ENCODE measurements around the gene CHML.

DNA sequence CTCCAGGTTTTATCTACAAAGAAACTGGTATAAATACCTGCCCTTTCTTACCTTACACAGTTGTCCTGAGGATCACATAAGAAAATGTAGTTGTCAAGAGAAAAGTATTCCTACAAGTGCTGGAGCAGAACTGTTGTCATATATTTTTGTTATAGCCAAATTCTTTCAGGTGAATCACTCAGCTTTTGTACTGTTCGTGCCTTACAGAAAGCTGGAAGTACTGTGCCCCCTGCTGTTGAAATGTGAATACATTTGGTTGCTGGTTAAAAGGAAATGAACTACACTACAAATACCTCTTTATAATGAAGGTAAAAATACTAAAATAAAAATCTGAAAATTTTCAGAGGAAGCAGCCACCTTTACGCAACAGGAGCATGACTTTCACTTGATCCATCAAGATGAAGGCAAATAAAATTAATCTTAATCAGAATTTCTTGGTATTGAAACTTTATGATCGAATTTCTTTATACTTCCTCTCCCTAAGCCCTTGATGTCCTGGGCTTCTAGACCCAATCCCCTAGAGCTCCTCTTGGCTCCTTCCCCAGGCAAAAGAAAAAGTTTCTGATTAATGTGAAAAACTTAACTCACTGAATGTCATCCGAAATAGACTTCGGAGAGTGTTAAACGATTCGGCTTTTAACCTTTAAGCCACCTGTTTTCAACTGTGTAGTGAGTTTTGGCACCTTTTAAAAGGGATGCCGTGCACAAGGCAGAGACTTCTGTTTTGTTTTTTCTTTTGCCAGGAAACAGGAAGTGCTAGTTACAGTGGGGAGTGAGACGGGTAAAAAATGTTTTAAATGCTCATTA, 12.5 kb downstream of the CHML start:
- TF ChIP-seq, protein P1, sequence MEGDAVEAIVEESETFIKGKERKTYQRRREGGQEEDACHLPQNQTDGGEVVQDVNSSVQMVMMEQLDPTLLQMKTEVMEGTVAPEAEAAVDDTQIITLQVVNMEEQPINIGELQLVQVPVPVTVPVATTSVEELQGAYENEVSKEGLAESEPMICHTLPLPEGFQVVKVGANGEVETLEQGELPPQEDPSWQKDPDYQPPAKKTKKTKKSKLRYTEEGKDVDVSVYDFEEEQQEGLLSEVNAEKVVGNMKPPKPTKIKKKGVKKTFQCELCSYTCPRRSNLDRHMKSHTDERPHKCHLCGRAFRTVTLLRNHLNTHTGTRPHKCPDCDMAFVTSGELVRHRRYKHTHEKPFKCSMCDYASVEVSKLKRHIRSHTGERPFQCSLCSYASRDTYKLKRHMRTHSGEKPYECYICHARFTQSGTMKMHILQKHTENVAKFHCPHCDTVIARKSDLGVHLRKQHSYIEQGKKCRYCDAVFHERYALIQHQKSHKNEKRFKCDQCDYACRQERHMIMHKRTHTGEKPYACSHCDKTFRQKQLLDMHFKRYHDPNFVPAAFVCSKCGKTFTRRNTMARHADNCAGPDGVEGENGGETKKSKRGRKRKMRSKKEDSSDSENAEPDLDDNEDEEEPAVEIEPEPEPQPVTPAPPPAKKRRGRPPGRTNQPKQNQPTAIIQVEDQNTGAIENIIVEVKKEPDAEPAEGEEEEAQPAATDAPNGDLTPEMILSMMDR (IDR thresholded peaks at IDR 0.05) = peak; percentile 82
- TF ChIP-seq EZH2 (IDR thresholded peaks at IDR 0.05; ENCODE audit: borderline replicate concordance, insufficient read depth, low read depth, low read length, poor library complexity, severe bottlenecking) = no peak
